ENCODE measurements around the gene NAAA. TPM values are rescaled to one million over a fixed set of nuclear protein-coding genes. Genes with fewer than 3 reads are reported as not detected.

Gene NAAA
- total and polyA plus RNA-seq, 4 donors, result 8.1 to 47.3 (median 29.7) TPM

GRCh38 chr4:75889537-75890199, 51.1 kb downstream of the NAAA start:
- Histone ChIP-seq H3K4me3 (no peak overlapping the region), H3K27ac (ENCODE audit: low read depth in 1 of 2, low read length in 1 of 2) (no peak overlapping the region), H3K27me3 (ENCODE audit: control insufficient read depth in 3 of 3, insufficient read depth in 3 of 3, low read length in 2 of 3) (peaks cover 0 to 2% (median 2%) of the 10 kb centered on the region in 3 donors), H3K9ac (ENCODE audit: insufficient read depth in 1 of 2, low read length in 2 of 2) (no peak overlapping the region), H3K9me3 (ENCODE audit: control insufficient read depth in 4 of 4, insufficient read depth in 3 of 4, low read length in 3 of 4) (no peaks in the 10 kb centered on the region), H3K36me3 (ENCODE audit: control insufficient read depth in 4 of 4, insufficient read depth in 4 of 4, low read length in 4 of 4) (no peaks in the 10 kb centered on the region), H3K4me1 (ENCODE audit: control insufficient read depth in 5 of 5, insufficient read depth in 5 of 5, low read length in 5 of 5) (no peaks in the 10 kb centered on the region)
- ATAC-seq (ENCODE audit: insufficient read depth, low FRiP score), result no peak
- DNase-seq, result no peak
- TF ChIP-seq CTCF (IDR thresholded peaks at IDR 0.05; ENCODE audit: control extremely low read depth, extremely low read depth), result no peak
- 90 to 91% methylated on average over 9 of the region's 9 CpGs for WGBS, 2 donors

GRCh38 chr4:75886104-75886503, 54.7 kb downstream of the NAAA start:
- Histone ChIP-seq H3K36me3 (ENCODE audit: control insufficient read depth in 4 of 4, insufficient read depth in 4 of 4, low read length in 4 of 4) (no peaks in the 10 kb centered on the region), H3K9me3 (ENCODE audit: control insufficient read depth in 4 of 4, insufficient read depth in 3 of 4, low read length in 3 of 4) (no peaks in the 10 kb centered on the region), H3K9ac (ENCODE audit: insufficient read depth in 1 of 2, low read length in 2 of 2) (no peak overlapping the region), H3K4me1 (ENCODE audit: control insufficient read depth in 5 of 5, insufficient read depth in 5 of 5, low read length in 5 of 5) (no peaks in the 10 kb centered on the region), H3K4me3 (no peak overlapping the region), H3K27me3 (ENCODE audit: control insufficient read depth in 3 of 3, insufficient read depth in 3 of 3, low read length in 2 of 3) (peaks cover 0 to 2% (median 2%) of the 10 kb centered on the region in 3 donors), H3K27ac (ENCODE audit: low read depth in 1 of 2, low read length in 1 of 2) (no peak overlapping the region)
- 64 to 65% methylated on average over 24 of the region's 24 CpGs for WGBS, 2 donors
- TF ChIP-seq CTCF (IDR thresholded peaks at IDR 0.05; ENCODE audit: control extremely low read depth, extremely low read depth), result no peak
- ATAC-seq (ENCODE audit: insufficient read depth, low FRiP score) (no peak), DNase-seq (no peak)

- Histone ChIP-seq H3K27ac (ENCODE audit: low read depth in 1 of 2, low read length in 1 of 2) (no peak overlapping the region), H3K4me1 (ENCODE audit: control insufficient read depth in 5 of 5, insufficient read depth in 5 of 5, low read length in 5 of 5) (no peaks in the 10 kb centered on the region), H3K4me3 (no peak overlapping the region), H3K36me3 (ENCODE audit: control insufficient read depth in 4 of 4, insufficient read depth in 4 of 4, low read length in 4 of 4) (no peaks in the 10 kb centered on the region), H3K9ac (ENCODE audit: insufficient read depth in 1 of 2, low read length in 2 of 2) (no peak overlapping the region), H3K27me3 (ENCODE audit: control insufficient read depth in 3 of 3, insufficient read depth in 3 of 3, low read length in 2 of 3) (peaks cover 0 to 2% (median 0%) of the 10 kb centered on the region in 3 donors), H3K9me3 (ENCODE audit: control insufficient read depth in 4 of 4, insufficient read depth in 3 of 4, low read length in 3 of 4) (no peaks in the 10 kb centered on the region)
- no peak for TF ChIP-seq CTCF (IDR thresholded peaks at IDR 0.05; ENCODE audit: control extremely low read depth, extremely low read depth)
- DNase-seq, result no peak
- no peak for ATAC-seq (ENCODE audit: insufficient read depth, low FRiP score)
- 88 to 93% methylated on average over 3 of the region's 3 CpGs for WGBS, 2 donors
These were observed 59.3 kb downstream of the NAAA start for GRCh38 chr4:75881476-75881875.

- no peak for TF ChIP-seq CTCF (IDR thresholded peaks at IDR 0.05; ENCODE audit: control extremely low read depth, extremely low read depth)
These were observed 60.5 kb downstream of the NAAA start for GRCh38 chr4:75880278-75880677.

More at GRCh38 chr4:75880278-75880677, 60.5 kb downstream of the NAAA start:
- no peaks in the 10 kb centered on the region for H3K36me3 ChIP-seq (ENCODE audit: control insufficient read depth in 4 of 4, insufficient read depth in 4 of 4, low read length in 4 of 4)
- no peak for DNase-seq
- WGBS, 2 donors, result 34 to 46% methylated on average over 1 of the region's 1 CpG
- no peaks in the 10 kb centered on the region for H3K4me1 ChIP-seq (ENCODE audit: control insufficient read depth in 5 of 5, insufficient read depth in 5 of 5, low read length in 5 of 5)
- H3K27ac ChIP-seq (ENCODE audit: low read depth in 1 of 2, low read length in 1 of 2), result no peak overlapping the region
- no peak overlapping the region for H3K4me3 ChIP-seq
- no peaks in the 10 kb centered on the region for H3K27me3 ChIP-seq (ENCODE audit: control insufficient read depth in 3 of 3, insufficient read depth in 3 of 3, low read length in 2 of 3)
- no peaks in the 10 kb centered on the region for H3K9me3 ChIP-seq (ENCODE audit: control insufficient read depth in 4 of 4, insufficient read depth in 3 of 4, low read length in 3 of 4)
- no peak overlapping the region for H3K9ac ChIP-seq (ENCODE audit: insufficient read depth in 1 of 2, low read length in 2 of 2)
- ATAC-seq (ENCODE audit: insufficient read depth, low FRiP score), result no peak
